A549 (cell line): ENCODE data around the gene WTAP.

Source experiments
- BHLHE40 ChIP-seq: IDR thresholded peaks from 2 replicates; pipeline ENCODE4 v1.6.1; 2012; ENCODE audit warnings: low read depth, low read length, inconsistent platforms
- CHD2 ChIP-seq: fragments of 150-350 bp; IDR thresholded peaks from 2 replicates; pipeline ENCODE4 v1.6.1; 2014; ENCODE audit warnings: low read length; ENCODE audit not compliant: partially characterized antibody
- EP300 ChIP-seq, 2 experiments: fragments of >200 bp; sonication (Bioruptor Twin); formaldehyde crosslinking; IDR thresholded peaks; 2 replicates in 1 of 2; 3 replicates in 1 of 2; pipeline ENCODE4 v1.6.1; 2016 to 2017
- KDM1A ChIP-seq: fragments of 200-600 bp; sonication (generic); IDR thresholded peaks from 2 replicates; pipeline ENCODE4 v1.6.1; 2016; ENCODE audit warnings: low read depth, mild to moderate bottlenecking
- MAFK ChIP-seq: fragments of 450-650 bp; IDR thresholded peaks from 2 replicates; pipeline ENCODE4 v1.6.1; 2014; ENCODE audit not compliant: partially characterized antibody
- POLR2A ChIP-seq: IDR thresholded peaks from 2 replicates; pipeline ENCODE4 v1.6.1; 2012; ENCODE audit warnings: mild to moderate bottlenecking, low read length
- RAD21 ChIP-seq, 2 experiments: fragments of >200 bp in 1 of 2; sonication (Bioruptor Twin) in 1 of 2; formaldehyde crosslinking in 1 of 2; IDR thresholded peaks in 1 of 2; conservative IDR thresholded peaks in 1 of 2; 2 replicates in 1 of 2; 3 replicates in 1 of 2; pipeline ENCODE4 v1.6.1; 2012 to 2018; ENCODE audit warnings: inconsistent platforms in 1 of 2
- RARB ChIP-seq: fragments of 250-450 bp; sonication (Bioruptor Pico); IDR thresholded peaks from 2 replicates; pipeline ENCODE4 v1.8.0; 2021; ENCODE audit warnings: mild to moderate bottlenecking, moderate library complexity
- SMC3 ChIP-seq: fragments of >200 bp; sonication (Bioruptor Twin); formaldehyde crosslinking; IDR thresholded peaks from 3 replicates; pipeline ENCODE4 v1.6.1; 2018; ENCODE audit warnings: inconsistent platforms
- TP53 ChIP-seq: fragments of 250-450 bp; sonication (Bioruptor Pico); IDR thresholded peaks from 2 replicates; pipeline ENCODE4 v1.5.0; 2021; ENCODE audit warnings: mild to moderate bottlenecking, moderate library complexity
- TF ChIP-seq, protein P1 (sequence below): fragments of >200 bp; sonication (Bioruptor Twin); formaldehyde crosslinking; IDR thresholded peaks from 3 replicates; pipeline ENCODE4 v1.5.1; 2016
- TF ChIP-seq, protein P2 (sequence below): IDR thresholded peaks from 2 replicates; pipeline ENCODE4 v1.6.1; 2012; ENCODE audit warnings: low read depth, borderline replicate concordance

DNA sequence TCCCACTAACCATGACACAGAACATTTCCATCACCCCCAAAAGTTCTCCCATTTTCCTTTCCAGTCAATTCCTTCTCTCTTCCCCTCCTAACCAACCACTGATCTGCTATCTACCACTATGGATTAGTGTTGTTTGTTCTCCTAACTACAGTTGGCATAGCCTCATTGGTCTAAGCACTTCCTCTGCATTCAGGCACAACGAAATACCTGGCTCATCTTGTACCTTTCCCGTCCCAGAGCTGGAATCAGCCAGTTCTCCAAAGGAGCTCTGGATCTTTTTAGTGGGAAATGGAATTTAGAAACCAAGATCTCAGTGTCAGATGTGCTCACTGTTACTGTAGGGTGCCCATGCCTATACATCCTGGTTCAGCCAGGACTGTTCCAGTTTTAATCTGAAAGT is 4.0 kb upstream of the WTAP start:
- no peak for TF ChIP-seq EP300 (IDR thresholded peaks at IDR 0.05)
- TF ChIP-seq, protein P1, sequence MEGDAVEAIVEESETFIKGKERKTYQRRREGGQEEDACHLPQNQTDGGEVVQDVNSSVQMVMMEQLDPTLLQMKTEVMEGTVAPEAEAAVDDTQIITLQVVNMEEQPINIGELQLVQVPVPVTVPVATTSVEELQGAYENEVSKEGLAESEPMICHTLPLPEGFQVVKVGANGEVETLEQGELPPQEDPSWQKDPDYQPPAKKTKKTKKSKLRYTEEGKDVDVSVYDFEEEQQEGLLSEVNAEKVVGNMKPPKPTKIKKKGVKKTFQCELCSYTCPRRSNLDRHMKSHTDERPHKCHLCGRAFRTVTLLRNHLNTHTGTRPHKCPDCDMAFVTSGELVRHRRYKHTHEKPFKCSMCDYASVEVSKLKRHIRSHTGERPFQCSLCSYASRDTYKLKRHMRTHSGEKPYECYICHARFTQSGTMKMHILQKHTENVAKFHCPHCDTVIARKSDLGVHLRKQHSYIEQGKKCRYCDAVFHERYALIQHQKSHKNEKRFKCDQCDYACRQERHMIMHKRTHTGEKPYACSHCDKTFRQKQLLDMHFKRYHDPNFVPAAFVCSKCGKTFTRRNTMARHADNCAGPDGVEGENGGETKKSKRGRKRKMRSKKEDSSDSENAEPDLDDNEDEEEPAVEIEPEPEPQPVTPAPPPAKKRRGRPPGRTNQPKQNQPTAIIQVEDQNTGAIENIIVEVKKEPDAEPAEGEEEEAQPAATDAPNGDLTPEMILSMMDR = no peak
- no peak for TF ChIP-seq MAFK
- TF ChIP-seq POLR2A = no peak
- TF ChIP-seq KDM1A = no peak
- no peak for TF ChIP-seq TP53 (CRISPR knock-in tag)
- TF ChIP-seq, protein P2, sequence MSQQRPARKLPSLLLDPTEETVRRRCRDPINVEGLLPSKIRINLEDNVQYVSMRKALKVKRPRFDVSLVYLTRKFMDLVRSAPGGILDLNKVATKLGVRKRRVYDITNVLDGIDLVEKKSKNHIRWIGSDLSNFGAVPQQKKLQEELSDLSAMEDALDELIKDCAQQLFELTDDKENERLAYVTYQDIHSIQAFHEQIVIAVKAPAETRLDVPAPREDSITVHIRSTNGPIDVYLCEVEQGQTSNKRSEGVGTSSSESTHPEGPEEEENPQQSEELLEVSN = no peak
- TF ChIP-seq SMC3 = no peak
- no peak for TF ChIP-seq RAD21 (conservative IDR thresholded peaks at IDR 0.05 in 1 of 2, IDR thresholded peaks at IDR 0.05 in 1 of 2)
- TF ChIP-seq RARB (CRISPR knock-in tag) = no peak
- TF ChIP-seq CHD2 = no peak
- TF ChIP-seq BHLHE40 = no peak
